ENCODE measurements around the gene EXOC3L4.

Gene EXOC3L4

DNA sequence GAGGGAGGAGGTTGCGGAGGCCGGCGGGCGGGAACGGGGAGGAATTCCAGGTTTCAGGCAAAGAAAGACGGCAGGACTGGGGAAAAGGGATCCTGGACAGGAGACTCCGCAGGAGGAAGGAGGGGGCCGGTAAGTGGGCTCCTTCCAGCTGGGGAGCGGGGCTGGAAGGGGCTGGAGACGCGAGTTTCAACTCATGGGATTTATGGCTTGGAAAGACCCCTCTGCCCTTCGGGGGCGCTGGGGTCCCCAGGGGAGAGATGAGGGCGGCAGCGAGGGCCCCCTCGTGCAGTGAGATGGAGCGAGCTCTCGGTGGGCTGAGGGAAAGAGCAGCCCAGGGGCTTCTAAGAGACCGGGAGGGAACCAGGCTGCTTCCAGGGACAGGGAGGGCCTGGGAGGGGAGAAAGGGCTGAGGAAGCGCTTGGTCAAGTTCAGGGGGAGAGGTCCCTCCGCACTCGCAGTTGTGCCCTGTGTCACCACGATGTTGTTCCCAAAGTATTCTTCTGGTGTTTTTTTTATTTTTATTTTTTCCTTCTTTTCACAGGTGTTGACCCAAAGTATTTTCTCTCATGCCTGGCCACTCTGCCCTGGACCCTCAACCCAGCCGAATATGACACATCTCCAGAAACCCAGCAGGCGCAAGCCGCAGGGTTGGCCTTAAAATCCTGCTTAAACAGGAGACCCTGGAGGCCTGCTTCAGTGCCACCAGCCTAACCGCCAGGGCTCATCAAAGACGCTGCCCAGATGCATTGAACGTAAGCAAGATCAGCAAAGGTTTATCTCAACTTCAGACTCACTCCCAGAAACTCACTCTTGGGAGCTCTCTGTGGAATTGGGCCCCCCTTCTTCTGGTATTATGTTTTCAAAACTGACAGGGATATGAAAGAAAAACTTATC lies 44.9 kb downstream of the EXOC3L4 start:
- H3K4me3 ChIP-seq (ENCODE audit: low read depth, low read length): no peak overlapping the region
- TF ChIP-seq, protein P1, sequence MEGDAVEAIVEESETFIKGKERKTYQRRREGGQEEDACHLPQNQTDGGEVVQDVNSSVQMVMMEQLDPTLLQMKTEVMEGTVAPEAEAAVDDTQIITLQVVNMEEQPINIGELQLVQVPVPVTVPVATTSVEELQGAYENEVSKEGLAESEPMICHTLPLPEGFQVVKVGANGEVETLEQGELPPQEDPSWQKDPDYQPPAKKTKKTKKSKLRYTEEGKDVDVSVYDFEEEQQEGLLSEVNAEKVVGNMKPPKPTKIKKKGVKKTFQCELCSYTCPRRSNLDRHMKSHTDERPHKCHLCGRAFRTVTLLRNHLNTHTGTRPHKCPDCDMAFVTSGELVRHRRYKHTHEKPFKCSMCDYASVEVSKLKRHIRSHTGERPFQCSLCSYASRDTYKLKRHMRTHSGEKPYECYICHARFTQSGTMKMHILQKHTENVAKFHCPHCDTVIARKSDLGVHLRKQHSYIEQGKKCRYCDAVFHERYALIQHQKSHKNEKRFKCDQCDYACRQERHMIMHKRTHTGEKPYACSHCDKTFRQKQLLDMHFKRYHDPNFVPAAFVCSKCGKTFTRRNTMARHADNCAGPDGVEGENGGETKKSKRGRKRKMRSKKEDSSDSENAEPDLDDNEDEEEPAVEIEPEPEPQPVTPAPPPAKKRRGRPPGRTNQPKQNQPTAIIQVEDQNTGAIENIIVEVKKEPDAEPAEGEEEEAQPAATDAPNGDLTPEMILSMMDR (IDR thresholded peaks at IDR 0.05; ENCODE audit: insufficient read depth, low read depth, low read length, missing control alignments): no peak
- no peak for DNase-seq (ENCODE audit: low read depth)

DNA sequence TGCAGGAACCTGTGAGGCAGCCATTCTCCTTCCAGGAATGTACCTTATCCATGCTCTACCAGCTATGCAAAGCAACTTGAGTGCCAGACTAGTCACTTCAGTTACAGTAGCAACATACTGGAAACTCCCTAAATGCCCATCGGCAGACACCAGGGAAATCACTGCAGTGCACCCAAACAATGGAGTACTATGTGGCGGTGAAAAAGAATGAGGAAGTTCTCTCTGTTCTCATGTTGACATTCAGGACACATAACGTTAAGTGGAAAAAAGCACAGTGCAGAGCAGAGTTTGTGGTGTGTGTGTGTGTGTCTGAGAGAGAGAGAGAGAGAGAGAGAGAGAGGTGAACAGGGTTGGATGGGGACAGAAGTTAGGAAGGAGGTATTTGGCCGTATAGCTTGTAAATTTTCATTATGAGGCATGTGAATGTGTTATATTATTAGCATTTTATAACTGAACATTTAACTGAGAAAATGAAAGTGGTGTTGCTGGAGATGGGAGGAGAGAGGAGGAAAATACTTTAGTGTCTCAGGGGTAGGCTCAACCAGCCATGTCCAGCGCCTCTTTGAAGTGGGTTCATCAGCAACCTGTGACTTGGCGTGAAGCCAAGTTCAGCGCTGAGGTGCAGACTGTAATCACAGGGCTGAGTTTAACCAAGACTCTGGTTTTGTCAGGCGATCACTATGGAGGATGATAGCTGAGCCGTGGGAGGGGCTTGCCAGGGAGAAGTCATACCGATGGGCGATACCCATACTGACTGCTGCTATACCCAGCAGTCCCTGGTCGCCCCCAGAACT lies 46.0 kb downstream of the EXOC3L4 start:
- TF ChIP-seq, protein P1 (IDR thresholded peaks at IDR 0.05; ENCODE audit: insufficient read depth, low read depth, low read length, missing control alignments): no peak
- peak overlapping the region; percentile 23; the same call in 1 of the 2 replicates for H3K4me3 ChIP-seq (ENCODE audit: low read depth, low read length)
- DNase-seq (ENCODE audit: low read depth): peak; percentile 97

DNA sequence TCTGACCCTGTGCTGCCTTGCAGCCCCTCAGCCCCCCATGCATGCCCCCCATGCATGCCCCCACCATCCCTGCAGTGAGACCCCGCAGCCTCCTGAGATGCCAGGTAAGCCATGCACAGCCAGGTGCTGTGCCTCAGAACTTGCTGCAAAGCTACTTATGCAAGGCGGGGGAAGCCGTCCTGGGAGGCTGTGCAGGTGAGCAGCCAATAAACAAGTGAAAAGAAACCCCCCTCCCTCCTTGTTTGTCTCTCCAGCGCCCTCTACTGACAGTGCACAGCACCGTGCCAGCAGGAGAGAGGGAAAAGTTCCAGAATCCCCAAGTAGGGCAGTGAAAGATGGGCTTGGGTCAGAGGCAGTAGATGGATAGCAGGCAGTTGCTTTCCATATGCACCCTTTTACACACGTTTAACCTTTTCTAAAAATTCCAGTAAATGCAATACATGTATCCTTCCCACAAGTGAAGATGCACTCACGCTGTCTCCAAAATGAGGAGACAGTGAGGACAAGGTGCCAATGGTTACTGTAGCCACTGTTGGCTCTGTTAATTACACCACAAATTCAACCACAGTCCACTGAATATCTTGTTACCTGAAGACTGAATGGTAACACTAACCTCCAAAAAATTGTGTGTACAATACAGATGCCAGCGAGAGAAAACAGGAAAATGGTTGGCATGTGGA lies 46.7 kb downstream of the EXOC3L4 start:
- TF ChIP-seq, protein P1 (IDR thresholded peaks at IDR 0.05; ENCODE audit: insufficient read depth, low read depth, low read length, missing control alignments): peak; percentile 81
- 0 out of 2 replicates have a peak overlapping the region, but pooled peaks have one; percentile 12 for H3K4me3 ChIP-seq (ENCODE audit: low read depth, low read length)
- peak; percentile 80 for DNase-seq (ENCODE audit: low read depth)

DNA sequence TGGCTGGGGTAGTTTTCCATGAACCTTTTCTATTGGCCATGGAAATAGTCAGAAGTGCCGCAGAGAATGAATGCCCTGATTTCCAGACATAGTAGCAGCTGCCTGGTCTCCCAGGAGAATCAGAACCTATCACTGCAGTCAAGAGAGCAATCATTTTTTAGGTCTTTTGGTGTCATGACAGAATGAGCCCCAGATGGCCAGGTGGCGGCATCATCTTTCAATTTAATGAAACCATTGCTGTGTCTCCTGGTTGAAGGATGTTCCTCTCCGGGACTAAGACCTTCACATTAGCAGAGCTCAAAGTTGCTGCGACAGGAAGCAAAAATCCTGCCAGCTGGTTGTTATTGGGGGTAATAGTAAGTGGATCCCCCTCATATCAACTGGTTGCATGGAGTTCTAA lies 47.5 kb downstream of the EXOC3L4 start:
- H3K4me3 ChIP-seq (ENCODE audit: low read depth, low read length): no peak overlapping the region
- no peak for DNase-seq (ENCODE audit: low read depth)
- TF ChIP-seq, protein P1 (IDR thresholded peaks at IDR 0.05; ENCODE audit: insufficient read depth, low read depth, low read length, missing control alignments): no peak

DNA sequence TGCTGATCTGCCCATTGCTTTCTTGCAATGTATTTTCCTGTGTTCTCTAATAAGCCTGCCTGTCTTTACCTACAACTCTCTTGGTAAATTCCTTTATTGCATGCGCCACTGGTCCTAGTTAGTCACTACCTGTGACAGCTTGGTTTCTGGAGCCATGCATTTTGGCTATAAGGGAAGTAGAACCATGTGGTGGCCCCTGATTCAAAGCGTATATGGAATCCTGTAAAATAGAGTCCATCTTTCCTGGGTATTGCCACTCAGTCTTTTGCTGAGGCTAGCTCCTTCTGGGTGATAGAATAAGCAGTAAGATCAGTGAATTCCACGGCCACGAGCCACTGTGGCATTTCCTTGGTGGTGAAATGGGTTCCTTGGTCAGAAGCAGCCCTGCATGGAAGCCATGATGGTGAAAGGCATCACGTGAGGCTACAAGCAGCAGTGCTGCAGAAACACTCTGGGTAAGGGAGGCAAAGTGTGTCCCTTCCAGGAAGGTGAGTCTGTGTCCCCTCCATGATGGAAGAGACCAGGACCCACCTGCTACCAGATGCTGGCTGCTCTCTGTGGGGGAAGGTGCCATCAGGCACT lies 48.3 kb downstream of the EXOC3L4 start:
- TF ChIP-seq, protein P1 (IDR thresholded peaks at IDR 0.05; ENCODE audit: insufficient read depth, low read depth, low read length, missing control alignments): no peak
- no peak for DNase-seq (ENCODE audit: low read depth)

DNA sequence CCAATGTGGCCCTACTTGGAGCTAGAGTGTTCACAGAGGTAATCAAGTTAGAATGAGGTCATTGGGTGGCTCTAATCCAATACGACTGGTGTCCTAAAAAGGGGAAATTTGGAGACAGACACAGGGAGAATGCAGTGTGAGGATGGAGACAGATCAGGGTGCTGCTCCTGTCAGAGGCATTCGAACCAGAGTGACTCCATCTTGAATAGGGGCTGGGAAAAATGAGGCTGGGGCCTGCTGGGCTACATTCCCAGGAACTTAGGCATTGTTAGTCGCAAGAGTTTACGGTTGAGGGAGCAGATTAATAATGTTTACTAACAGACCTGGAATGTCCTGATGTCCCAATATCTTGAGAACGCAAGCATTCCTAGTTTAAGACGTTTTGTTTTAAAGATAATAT lies 49.0 kb downstream of the EXOC3L4 start:
- DNase-seq (ENCODE audit: low read depth): no peak
- TF ChIP-seq, protein P1 (IDR thresholded peaks at IDR 0.05; ENCODE audit: insufficient read depth, low read depth, low read length, missing control alignments): no peak
- no peak overlapping the region for H3K4me3 ChIP-seq (ENCODE audit: low read depth, low read length)

More for the DNA sequence above, 48.3 kb downstream of the EXOC3L4 start:
- no peak overlapping the region for H3K4me3 ChIP-seq (ENCODE audit: low read depth, low read length)
